ENCODE data around the gene TRIM54.

- TF ChIP-seq CTCF (IDR thresholded peaks at IDR 0.05 in 2 of 3, conservative IDR thresholded peaks at IDR 0.05 in 1 of 3; ENCODE audit: borderline replicate concordance in 1 of 3, insufficient read depth in 1 of 3, low read depth in 2 of 3, low read length in 2 of 3) = no peak
- no peak for TF ChIP-seq JUND (IDR thresholded peaks at IDR 0.05)
- no peak for TF ChIP-seq YY1 (IDR thresholded peaks at IDR 0.05; ENCODE audit: extremely low read depth, insufficient replicate concordance, low read depth, low read length)
- no peak for TF ChIP-seq MAX (IDR thresholded peaks at IDR 0.05)
- no peak for TF ChIP-seq SP1 (IDR thresholded peaks at IDR 0.05; ENCODE audit: low read depth)
- no peak for TF ChIP-seq EZH2phosphoT487 (IDR thresholded peaks at IDR 0.05; ENCODE audit: borderline replicate concordance)
- no peak for TF ChIP-seq ELF1 (IDR thresholded peaks at IDR 0.05; ENCODE audit: borderline replicate concordance, low read depth)
- no peak for TF ChIP-seq EGR1 (IDR thresholded peaks at IDR 0.05; ENCODE audit: low read depth)
- no peak for TF ChIP-seq ZNF274 (IDR thresholded peaks at IDR 0.05; ENCODE audit: low read depth, low read length)
- TF ChIP-seq EZH2 (IDR thresholded peaks at IDR 0.05) = no peak
- no peak for TF ChIP-seq ATF3 (IDR thresholded peaks at IDR 0.05)
- TF ChIP-seq ZBTB33 (IDR thresholded peaks at IDR 0.05; ENCODE audit: extremely low read depth, insufficient replicate concordance, low read length) = no peak
- TF ChIP-seq RAD21 (IDR thresholded peaks at IDR 0.05; ENCODE audit: low read depth) = no peak
These were observed 23.9 kb downstream of the TRIM54 start for GRCh38 chr2:27306136-27306535.

All from HCT116 (cell line).